ENCODE results near the gene FAM219B. TPM values are rescaled to one million over a fixed set of nuclear protein-coding genes. Genes with fewer than 3 reads are reported as not detected.
"Not testable (repeated sequence)": the region's sequence is repeated elsewhere in the genome, so short reads cannot be mapped to it uniquely, and the experiment has no call there.

FAM219B gene
- total RNA-seq, 8 experiments from 2014 or later, result 22.2 to 62.1 (median 46.6) TPM

DNA sequence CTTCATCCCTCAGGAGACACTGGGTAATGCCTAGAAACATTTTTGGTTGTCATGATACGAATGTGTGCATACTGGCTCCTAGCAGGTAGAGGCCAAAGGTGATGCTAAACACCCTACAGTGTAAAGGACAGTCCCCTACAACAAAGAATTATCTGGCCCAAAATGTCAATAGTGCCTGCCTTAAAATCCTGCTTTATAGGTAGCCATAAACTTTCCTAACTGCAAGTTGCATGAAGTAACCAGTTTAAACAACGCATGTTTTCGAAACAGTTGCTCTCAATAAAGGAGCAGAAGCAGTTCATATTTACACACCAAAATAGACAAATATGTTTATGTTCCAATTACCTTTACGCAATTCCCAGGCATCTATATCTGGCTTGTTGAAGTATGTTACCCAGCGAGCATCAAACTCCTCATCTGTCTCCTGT, 22.1 kb upstream of the FAM219B start:
- H3K4me1 ChIP-seq (replicated peaks in 1 of 2), result no peaks in the 10 kb centered on the region
- H3K4me3 ChIP-seq, result no peak overlapping the region
- 88 to 100% (median 99%) methylated on average over 1 to 5 of the region's 5 CpGs; no CpG with 5 or more reads in 2 of the 10 experiments for WGBS, 10 experiments
- no peak overlapping the region for H3K27ac ChIP-seq
- in situ Hi-C loops (cut with MboI; ENCODE audit: low pct_unique_long_range_greater_than_20kb in 2 of 9, low sequenced_read_pairs in 9 of 9, unreplicated experiment in 9 of 9), result loop anchor here in 4 of 9 experiments (25.0 kb wide), 3 partner anchors 166 to 541 kb away; no protein-coding TSS in a partner anchor
- ATAC-seq (replicated peaks in 6 of 8), result no peak

DNA sequence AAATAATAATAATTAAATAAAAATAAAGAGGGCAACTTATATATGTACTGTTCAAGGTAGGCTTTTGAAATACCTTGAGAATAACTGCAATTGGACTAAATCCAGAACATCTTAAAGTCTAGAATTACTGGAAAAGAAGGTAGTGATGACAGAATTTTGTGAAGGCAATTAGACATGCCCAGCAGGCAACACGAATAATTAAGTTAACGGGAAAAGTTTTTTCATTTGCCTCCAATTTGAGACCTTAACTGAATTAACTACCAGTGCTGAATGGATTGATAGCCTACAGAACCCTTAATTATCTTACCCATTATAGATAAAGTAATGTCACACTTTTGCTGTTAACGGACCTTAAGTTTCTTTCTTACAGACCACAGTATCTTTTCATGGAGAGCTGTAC, 17.9 kb upstream of the FAM219B start:
- H3K4me1 ChIP-seq (replicated peaks in 1 of 2), result no peaks in the 10 kb centered on the region
- ATAC-seq (replicated peaks in 6 of 8), result no peak
- no peak overlapping the region for H3K27ac ChIP-seq
- no peak overlapping the region for H3K4me3 ChIP-seq
- in situ Hi-C loops (cut with MboI; ENCODE audit: low pct_unique_long_range_greater_than_20kb in 2 of 9, low sequenced_read_pairs in 9 of 9, unreplicated experiment in 9 of 9), result no loop called here
- WGBS, 10 experiments, result 77 to 100% (median 93%) methylated on average over 1 to 3 of the region's 3 CpGs

- no peak for ATAC-seq (replicated peaks in 6 of 8)
- no peaks in the 10 kb centered on the region for H3K4me1 ChIP-seq (replicated peaks in 1 of 2)
- WGBS, 10 experiments, result 94 to 100% (median 96%) methylated on average over 3 to 6 of the region's 8 CpGs; no CpG with 5 or more reads in 4 of the 10 experiments
- H3K4me3 ChIP-seq, result no peak overlapping the region
- H3K27ac ChIP-seq, result no peak overlapping the region
- in situ Hi-C loops (cut with MboI; ENCODE audit: low pct_unique_long_range_greater_than_20kb in 2 of 9, low sequenced_read_pairs in 9 of 9, unreplicated experiment in 9 of 9), result no loop called here
These were observed 13.8 kb upstream of the FAM219B start for GRCh38 chr15:74920456-74920855.

- WGBS, 10 experiments, result 85 to 100% (median 93%) methylated on average over 2 to 6 of the region's 6 CpGs; no CpG with 5 or more reads in 3 of the 10 experiments
- in situ Hi-C loops (cut with MboI; ENCODE audit: low pct_unique_long_range_greater_than_20kb in 2 of 9, low sequenced_read_pairs in 9 of 9, unreplicated experiment in 9 of 9), result no loop called here
- no peak overlapping the region for H3K27ac ChIP-seq
- no peak for ATAC-seq (replicated peaks in 6 of 8)
- H3K4me1 ChIP-seq (replicated peaks in 1 of 2), result no peaks in the 10 kb centered on the region
- H3K4me3 ChIP-seq, result no peak overlapping the region
These were observed 11.0 kb upstream of the FAM219B start for GRCh38 chr15:74917676-74918075.

GRCh38 chr15:74913799-74914198, 7.1 kb upstream of the FAM219B start:
- H3K4me1 ChIP-seq (replicated peaks in 1 of 2); in situ Hi-C loops (cut with MboI; ENCODE audit: low pct_unique_long_range_greater_than_20kb in 2 of 9, low sequenced_read_pairs in 9 of 9, unreplicated experiment in 9 of 9); H3K27ac ChIP-seq; ATAC-seq (replicated peaks in 6 of 8); H3K4me3 ChIP-seq: not testable (repeated sequence)
- WGBS, 10 experiments, result 75 to 100% (median 97%) methylated on average over 1 to 8 of the region's 8 CpGs; no CpG with 5 or more reads in 2 of the 10 experiments

DNA sequence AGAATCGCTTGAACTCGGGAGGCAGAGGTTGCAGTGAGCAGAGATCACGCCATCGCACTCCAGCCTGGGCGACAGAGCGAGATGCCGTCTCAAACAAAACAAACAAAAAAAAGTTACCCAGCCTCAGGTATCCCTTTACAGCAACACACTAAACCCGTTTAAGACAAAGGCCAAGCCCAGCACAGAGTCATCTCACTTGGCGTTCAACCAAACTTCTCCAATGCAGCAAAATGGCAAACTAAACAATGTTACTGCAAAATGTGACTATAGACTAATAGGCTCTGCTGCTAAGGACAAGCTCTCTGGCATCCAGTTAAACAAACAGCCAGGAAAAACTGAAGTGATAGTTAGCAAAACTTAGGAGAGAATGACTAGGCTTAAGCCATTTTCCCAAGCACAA, 6.4 kb upstream of the FAM219B start:
- Histone ChIP-seq H3K4me3 (no peak overlapping the region), H3K27ac (no peak overlapping the region), H3K4me1 (replicated peaks in 1 of 2) (no peaks in the 10 kb centered on the region)
- ATAC-seq (replicated peaks in 6 of 8), result peak in 3 of 8 experiments; percentile 5 to 95 (median 54)
- 79 to 100% (median 98%) methylated on average over 1 to 6 of the region's 9 CpGs; no CpG with 5 or more reads in 4 of the 10 experiments for WGBS, 10 experiments
- in situ Hi-C loops (cut with MboI; ENCODE audit: low pct_unique_long_range_greater_than_20kb in 2 of 9, low sequenced_read_pairs in 9 of 9, unreplicated experiment in 9 of 9), result no loop called here

GRCh38 chr15:74908635-74909034, 2.0 kb upstream of the FAM219B start:
- in situ Hi-C loops (cut with MboI; ENCODE audit: low pct_unique_long_range_greater_than_20kb in 2 of 9, low sequenced_read_pairs in 9 of 9, unreplicated experiment in 9 of 9), result no loop called here
- 50 to 100% (median 90%) methylated on average over 1 to 4 of the region's 4 CpGs; no CpG with 5 or more reads in 2 of the 10 experiments for WGBS, 10 experiments
- H3K4me3 ChIP-seq, result no peak overlapping the region
- H3K27ac ChIP-seq, result no peak overlapping the region
- peaks cover 7 to 11% of the 10 kb centered on the region in 2 donors for H3K4me1 ChIP-seq (replicated peaks in 1 of 2)
- no peak for ATAC-seq (replicated peaks in 6 of 8)

DNA sequence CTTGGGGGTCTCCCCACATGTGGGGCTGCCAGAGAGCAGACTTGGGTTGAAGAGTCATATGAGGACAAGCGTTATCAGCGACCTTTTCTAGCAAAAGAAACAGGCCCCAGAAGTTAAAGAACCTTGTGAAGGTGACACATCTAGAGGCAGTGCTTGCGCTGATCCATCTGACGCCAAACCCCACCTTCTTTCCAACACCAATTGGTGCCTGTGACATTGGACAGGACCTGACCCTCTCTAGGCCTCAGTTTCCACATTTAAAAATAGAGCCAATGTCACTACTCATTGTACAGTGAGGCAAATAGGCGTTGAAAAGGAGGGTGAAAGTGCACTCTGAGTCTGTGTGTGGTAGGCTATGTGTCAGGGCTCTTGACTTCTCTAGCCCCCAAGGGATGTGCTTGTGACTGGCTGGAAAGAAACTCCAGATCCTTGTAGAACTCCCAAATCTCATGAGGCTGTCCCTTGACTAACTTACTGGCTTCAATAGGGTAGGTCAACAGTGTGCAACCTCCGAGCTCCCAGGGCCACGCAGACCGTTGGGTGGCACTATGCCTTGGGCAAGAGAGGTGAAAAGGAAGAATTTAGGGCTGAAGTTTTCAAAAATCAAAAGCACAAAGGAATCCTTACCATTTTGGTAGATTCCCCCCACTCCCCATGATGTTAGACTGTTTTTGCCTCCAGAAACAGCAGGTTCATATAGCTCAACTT, 666 bp upstream of the FAM219B start:
- in situ Hi-C loops (cut with MboI; ENCODE audit: low pct_unique_long_range_greater_than_20kb in 2 of 9, low sequenced_read_pairs in 9 of 9, unreplicated experiment in 9 of 9), result no loop called here
- peak in 3 of 8 experiments; percentile 2 to 10 (median 6) for ATAC-seq (replicated peaks in 6 of 8)
- peak overlapping the region; percentile 91 to 93 for H3K27ac ChIP-seq
- peaks cover 7 to 11% of the 10 kb centered on the region in 2 donors for H3K4me1 ChIP-seq (replicated peaks in 1 of 2)
- peak overlapping the region; percentile 55 to 95 (median 85) for H3K4me3 ChIP-seq
- WGBS, 10 experiments, result 41 to 93% (median 50%) methylated on average over 2 to 6 of the region's 8 CpGs; no CpG with 5 or more reads in 3 of the 10 experiments

DNA sequence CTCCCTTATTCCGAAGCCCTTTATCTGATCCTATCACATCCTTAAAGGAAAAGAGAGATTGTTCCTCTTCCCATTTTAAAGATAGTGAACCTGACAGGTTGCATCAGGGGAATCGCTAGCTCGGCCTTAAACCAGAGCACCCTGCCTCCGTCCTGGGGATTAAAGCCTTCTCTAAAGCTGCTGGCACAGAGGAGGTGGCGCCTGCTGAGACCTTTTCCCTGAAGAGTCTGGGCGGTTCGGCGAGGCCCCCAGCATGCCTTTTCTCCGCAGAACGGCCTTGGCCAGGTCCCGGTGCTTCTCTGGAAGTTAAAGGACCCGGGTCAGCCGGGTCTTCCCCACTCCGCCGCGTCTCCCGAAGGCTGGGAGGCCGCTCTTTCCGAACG, 593 bp downstream of the FAM219B start:
- Histone ChIP-seq H3K4me3 (peak overlapping the region; percentile 55 to 95 (median 85)), H3K4me1 (replicated peaks in 1 of 2) (peaks cover 7 to 11% of the 10 kb centered on the region in 2 donors), H3K27ac (peak overlapping the region; percentile 91 to 93)
- 0 to 10% (median 0%) methylated on average over 1 to 5 of the region's 20 CpGs; no CpG with 5 or more reads in 3 of the 10 experiments for WGBS, 10 experiments
- peak in 5 of 8 experiments; percentile 21 to 46 (median 40) for ATAC-seq (replicated peaks in 6 of 8)
- in situ Hi-C loops (cut with MboI; ENCODE audit: low pct_unique_long_range_greater_than_20kb in 2 of 9, low sequenced_read_pairs in 9 of 9, unreplicated experiment in 9 of 9), result no loop called here

DNA sequence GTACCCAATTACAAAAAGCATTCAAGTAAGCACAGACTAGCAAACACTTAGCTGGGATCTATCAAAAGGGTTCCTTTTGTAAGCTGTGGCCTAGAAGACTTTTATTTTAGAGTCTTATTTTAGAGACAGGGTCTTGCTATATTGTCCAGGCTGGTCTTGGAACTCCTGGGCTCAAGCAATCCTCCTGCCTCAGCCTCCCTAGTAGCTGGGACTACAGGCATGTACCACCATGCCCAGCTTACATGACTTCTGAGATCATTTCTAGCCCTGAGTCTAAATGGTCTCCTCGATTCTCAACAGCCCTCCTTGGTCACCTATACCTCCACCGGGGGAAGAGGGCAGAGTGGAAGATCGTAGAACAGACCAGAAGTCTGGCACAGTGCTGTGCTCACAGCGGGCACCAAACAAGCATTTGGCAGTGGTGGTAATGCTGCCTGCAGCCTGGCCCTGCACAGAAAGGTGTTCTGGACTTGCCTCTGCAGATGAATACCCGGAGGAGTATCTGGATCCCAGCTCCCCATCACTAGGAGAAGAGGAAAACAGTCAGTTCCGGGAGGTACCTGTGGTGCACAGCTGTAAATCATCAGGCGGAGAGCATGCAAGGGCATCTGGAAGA, 2.4 kb downstream of the FAM219B start:
- no peak overlapping the region for H3K4me3 ChIP-seq
- WGBS, 10 experiments, result 67 to 97% (median 93%) methylated on average over 2 to 6 of the region's 7 CpGs; no CpG with 5 or more reads in 1 of the 10 experiments
- H3K4me1 ChIP-seq (replicated peaks in 1 of 2), result peaks cover 7 to 11% of the 10 kb centered on the region in 2 donors
- in situ Hi-C loops (cut with MboI; ENCODE audit: low pct_unique_long_range_greater_than_20kb in 2 of 9, low sequenced_read_pairs in 9 of 9, unreplicated experiment in 9 of 9), result no loop called here
- no peak overlapping the region for H3K27ac ChIP-seq
- no peak for ATAC-seq (replicated peaks in 6 of 8)

DNA sequence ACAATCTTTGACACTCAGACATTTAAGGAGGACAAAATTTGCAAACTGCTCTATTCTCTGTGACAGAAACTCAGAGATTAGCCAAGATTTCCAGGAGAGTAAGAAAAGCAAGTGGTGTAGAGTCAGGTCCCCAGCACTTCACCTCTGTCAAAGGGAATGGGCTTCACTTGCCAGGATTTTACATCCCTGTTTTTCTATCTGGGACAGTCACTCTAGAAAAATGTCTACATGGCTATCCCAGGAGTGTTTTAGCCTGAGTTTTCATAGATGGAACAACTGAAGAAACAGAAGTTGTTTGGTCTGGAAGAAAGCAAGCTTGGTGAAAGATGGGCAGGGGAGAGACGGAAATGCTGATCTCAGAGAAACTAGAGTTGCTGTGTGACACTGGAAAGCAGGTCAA, 3.0 kb downstream of the FAM219B start:
- no peak overlapping the region for H3K27ac ChIP-seq
- H3K4me3 ChIP-seq, result no peak overlapping the region
- in situ Hi-C loops (cut with MboI; ENCODE audit: low pct_unique_long_range_greater_than_20kb in 2 of 9, low sequenced_read_pairs in 9 of 9, unreplicated experiment in 9 of 9), result no loop called here
- 92 to 100% (median 100%) methylated on average over 1 of the region's 1 CpG; no CpG with 5 or more reads in 5 of the 10 experiments for WGBS, 10 experiments
- no peak for ATAC-seq (replicated peaks in 6 of 8)
- H3K4me1 ChIP-seq (replicated peaks in 1 of 2), result peaks cover 7 to 11% of the 10 kb centered on the region in 2 donors

DNA sequence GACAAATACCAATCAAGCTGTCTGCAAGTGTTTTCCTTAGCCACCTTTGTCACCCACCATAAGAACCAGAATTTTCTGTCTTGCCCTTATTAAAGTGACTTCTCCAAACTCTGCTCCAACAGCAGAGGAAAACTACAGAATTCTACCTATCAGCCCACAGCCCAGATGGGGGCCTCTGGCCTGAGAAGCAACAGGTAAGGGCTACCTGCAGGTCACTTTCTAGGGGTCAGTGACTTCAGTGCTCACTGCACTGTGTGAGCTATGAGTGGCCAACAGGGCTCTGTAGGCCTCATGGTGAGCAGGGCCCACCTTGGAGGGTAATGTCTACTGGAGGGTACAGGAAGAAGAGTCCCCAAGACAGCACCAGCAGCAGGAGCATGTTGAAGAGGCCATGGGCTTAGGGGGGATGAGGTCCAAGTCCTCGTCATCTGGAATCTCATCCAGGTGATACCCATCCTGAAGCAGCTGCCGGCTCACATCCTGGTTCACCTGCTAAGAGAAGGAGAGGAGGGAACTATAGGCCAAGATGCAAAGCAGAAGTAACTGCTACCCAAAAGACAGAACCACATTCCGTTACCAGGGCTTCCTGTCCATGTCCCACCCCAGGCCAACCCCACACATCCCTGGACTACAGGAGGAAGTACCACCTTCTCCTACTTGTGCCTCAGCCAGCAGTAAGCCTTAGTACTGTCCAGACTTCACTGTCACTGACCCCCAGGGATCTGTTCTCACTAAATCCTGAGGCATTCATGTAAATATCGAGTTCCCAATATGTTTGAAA, 4.2 kb downstream of the FAM219B start:
- in situ Hi-C loops (cut with MboI; ENCODE audit: low pct_unique_long_range_greater_than_20kb in 2 of 9, low sequenced_read_pairs in 9 of 9, unreplicated experiment in 9 of 9), result no loop called here
- peaks cover 7 to 10% of the 10 kb centered on the region in 2 donors for H3K4me1 ChIP-seq (replicated peaks in 1 of 2)
- no peak overlapping the region for H3K4me3 ChIP-seq
- H3K27ac ChIP-seq, result no peak overlapping the region
- no peak for ATAC-seq (replicated peaks in 6 of 8)
- 80 to 100% (median 95%) methylated on average over 1 to 4 of the region's 4 CpGs; no CpG with 5 or more reads in 4 of the 10 experiments for WGBS, 10 experiments

Measured in motor neuron (in vitro differentiated cells).